ENCODE data around the gene AOPEP. TPM values are rescaled to one million over a fixed set of nuclear protein-coding genes. Genes with fewer than 3 reads are reported as not detected.

Gene AOPEP
- total RNA-seq, 1 experiment from 2014 or later, result 36.4 TPM

DNA sequence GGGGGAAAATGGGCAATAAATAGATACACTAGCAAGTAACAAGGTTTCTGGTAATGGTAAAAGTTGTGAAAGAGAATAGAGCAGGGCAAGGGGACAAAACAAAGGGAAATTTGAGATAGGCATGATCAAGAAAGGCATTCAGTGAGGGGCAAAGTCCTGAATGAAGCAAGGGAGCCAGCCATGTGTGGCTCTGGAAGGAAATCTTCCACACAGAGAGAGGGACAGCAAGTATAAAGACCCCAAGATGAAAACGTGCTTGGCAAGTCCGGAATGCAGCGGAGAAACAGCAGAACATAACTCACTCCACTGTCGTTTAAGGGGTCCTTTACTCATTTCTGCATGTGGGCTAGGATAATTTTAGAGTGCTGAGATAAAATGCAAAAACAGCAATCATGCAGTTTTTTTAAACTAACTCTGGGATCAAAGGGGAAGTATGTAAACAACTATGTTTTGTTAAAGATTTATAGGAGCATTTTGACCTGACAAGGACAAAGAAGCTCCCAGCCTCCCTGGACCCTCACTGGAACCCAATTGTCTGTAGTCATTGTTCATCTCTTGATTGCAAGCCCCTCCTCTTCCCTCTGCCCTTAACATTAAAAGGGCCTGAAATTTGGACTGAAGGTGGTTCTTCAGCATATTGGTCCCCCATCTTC, 22.9 kb upstream of the AOPEP start:
- no peak overlapping the region for H3K4me3 ChIP-seq (ENCODE audit: low read depth in 2 of 2, low read length in 2 of 2)
- no peaks in the 10 kb centered on the region for H3K36me3 ChIP-seq (ENCODE audit: control insufficient read depth, insufficient read depth, low read length)
- no peak for ATAC-seq
- no peak for TF ChIP-seq SIN3A (IDR thresholded peaks at IDR 0.05; ENCODE audit: borderline replicate concordance, insufficient read depth, low read depth, low read length)
- TF ChIP-seq TCF7L2 (IDR thresholded peaks at IDR 0.05; ENCODE audit: low read depth, low read length), result no peak
- TF ChIP-seq, protein P1, sequence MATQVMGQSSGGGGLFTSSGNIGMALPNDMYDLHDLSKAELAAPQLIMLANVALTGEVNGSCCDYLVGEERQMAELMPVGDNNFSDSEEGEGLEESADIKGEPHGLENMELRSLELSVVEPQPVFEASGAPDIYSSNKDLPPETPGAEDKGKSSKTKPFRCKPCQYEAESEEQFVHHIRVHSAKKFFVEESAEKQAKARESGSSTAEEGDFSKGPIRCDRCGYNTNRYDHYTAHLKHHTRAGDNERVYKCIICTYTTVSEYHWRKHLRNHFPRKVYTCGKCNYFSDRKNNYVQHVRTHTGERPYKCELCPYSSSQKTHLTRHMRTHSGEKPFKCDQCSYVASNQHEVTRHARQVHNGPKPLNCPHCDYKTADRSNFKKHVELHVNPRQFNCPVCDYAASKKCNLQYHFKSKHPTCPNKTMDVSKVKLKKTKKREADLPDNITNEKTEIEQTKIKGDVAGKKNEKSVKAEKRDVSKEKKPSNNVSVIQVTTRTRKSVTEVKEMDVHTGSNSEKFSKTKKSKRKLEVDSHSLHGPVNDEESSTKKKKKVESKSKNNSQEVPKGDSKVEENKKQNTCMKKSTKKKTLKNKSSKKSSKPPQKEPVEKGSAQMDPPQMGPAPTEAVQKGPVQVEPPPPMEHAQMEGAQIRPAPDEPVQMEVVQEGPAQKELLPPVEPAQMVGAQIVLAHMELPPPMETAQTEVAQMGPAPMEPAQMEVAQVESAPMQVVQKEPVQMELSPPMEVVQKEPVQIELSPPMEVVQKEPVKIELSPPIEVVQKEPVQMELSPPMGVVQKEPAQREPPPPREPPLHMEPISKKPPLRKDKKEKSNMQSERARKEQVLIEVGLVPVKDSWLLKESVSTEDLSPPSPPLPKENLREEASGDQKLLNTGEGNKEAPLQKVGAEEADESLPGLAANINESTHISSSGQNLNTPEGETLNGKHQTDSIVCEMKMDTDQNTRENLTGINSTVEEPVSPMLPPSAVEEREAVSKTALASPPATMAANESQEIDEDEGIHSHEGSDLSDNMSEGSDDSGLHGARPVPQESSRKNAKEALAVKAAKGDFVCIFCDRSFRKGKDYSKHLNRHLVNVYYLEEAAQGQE (IDR thresholded peaks at IDR 0.05; ENCODE audit: insufficient read depth in 1 of 2, low read depth in 2 of 2, low read length in 1 of 2), result no peak
- TF ChIP-seq, protein P2, sequence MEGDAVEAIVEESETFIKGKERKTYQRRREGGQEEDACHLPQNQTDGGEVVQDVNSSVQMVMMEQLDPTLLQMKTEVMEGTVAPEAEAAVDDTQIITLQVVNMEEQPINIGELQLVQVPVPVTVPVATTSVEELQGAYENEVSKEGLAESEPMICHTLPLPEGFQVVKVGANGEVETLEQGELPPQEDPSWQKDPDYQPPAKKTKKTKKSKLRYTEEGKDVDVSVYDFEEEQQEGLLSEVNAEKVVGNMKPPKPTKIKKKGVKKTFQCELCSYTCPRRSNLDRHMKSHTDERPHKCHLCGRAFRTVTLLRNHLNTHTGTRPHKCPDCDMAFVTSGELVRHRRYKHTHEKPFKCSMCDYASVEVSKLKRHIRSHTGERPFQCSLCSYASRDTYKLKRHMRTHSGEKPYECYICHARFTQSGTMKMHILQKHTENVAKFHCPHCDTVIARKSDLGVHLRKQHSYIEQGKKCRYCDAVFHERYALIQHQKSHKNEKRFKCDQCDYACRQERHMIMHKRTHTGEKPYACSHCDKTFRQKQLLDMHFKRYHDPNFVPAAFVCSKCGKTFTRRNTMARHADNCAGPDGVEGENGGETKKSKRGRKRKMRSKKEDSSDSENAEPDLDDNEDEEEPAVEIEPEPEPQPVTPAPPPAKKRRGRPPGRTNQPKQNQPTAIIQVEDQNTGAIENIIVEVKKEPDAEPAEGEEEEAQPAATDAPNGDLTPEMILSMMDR (IDR thresholded peaks at IDR 0.05), result no peak
- no peak for TF ChIP-seq POLR2AphosphoS5 (IDR thresholded peaks at IDR 0.05; ENCODE audit: low read depth, low read length)
- intact Hi-C loops (cut with micrococcal nuclease; ENCODE audit: unreplicated experiment) (no loop called here), in situ Hi-C loops (cut with HindIII; ENCODE audit: low pct_unique_long_range_greater_than_20kb, low sequenced_read_pairs) (no loop called here)
- H3K9me3 ChIP-seq (ENCODE audit: control insufficient read depth, insufficient read depth, low read depth, low read length), result no peaks in the 10 kb centered on the region
- H3K4me1 ChIP-seq (ENCODE audit: control insufficient read depth, insufficient read depth, low read length), result no peaks in the 10 kb centered on the region
- no TSS peak for BruUV-seq (replicated peaks)
- POLR2A ChIA-PET, result interaction anchor here (0.5 kb wide), 1 partner anchor 344 kb away, joined by 4 read pairs; no protein-coding TSS in a partner anchor
- no peak for DNase-seq (ENCODE audit: low read depth, low spot score)
- no peaks in the 10 kb centered on the region for H3K27me3 ChIP-seq (ENCODE audit: control insufficient read depth, insufficient read depth, low read length)
- no peak overlapping the region for H3K27ac ChIP-seq (ENCODE audit: low read length)
- CTCF ChIA-PET, result no interaction called here

DNA sequence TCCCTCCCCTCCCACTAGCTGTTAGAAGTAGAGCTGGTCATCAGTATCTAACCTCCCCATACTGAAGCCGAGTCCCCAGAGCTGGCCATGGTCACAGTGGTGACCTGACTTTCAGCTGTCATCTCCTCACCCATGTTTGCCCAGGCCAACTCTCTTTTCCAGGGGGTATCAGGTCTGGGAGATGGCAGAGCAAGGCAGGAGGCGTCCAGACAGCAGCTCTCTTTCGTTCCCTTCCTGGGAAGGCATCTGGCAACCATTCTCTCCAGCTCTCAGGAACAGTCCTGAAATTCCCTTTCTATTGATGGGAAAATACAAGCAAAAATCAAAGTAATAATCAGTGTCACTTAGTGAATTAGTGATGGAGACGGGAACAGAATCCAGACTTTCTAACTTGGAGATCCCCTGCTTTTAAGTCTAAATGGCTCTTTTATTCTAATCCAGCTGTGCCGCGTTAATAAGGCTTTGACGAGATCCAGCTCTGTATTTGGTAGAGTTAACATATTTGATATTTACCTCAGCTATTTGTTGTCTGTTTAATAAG, 21.3 kb upstream of the AOPEP start:
- Histone ChIP-seq H3K4me3 (ENCODE audit: low read depth in 2 of 2, low read length in 2 of 2) (no peak overlapping the region), H3K4me1 (ENCODE audit: control insufficient read depth, insufficient read depth, low read length) (no peaks in the 10 kb centered on the region), H3K27ac (ENCODE audit: low read length) (no peak overlapping the region), H3K9me3 (ENCODE audit: control insufficient read depth, insufficient read depth, low read depth, low read length) (no peaks in the 10 kb centered on the region), H3K27me3 (ENCODE audit: control insufficient read depth, insufficient read depth, low read length) (no peaks in the 10 kb centered on the region), H3K36me3 (ENCODE audit: control insufficient read depth, insufficient read depth, low read length) (no peaks in the 10 kb centered on the region)
- TF ChIP-seq POLR2AphosphoS5 (IDR thresholded peaks at IDR 0.05; ENCODE audit: low read depth, low read length), result no peak
- TF ChIP-seq, protein P1 (IDR thresholded peaks at IDR 0.05; ENCODE audit: insufficient read depth in 1 of 2, low read depth in 2 of 2, low read length in 1 of 2), result no peak
- TF ChIP-seq TCF7L2 (IDR thresholded peaks at IDR 0.05; ENCODE audit: low read depth, low read length), result no peak
- TF ChIP-seq, protein P2 (IDR thresholded peaks at IDR 0.05), result no peak
- TF ChIP-seq SIN3A (IDR thresholded peaks at IDR 0.05; ENCODE audit: borderline replicate concordance, insufficient read depth, low read depth, low read length), result no peak
- ATAC-seq (no peak), DNase-seq (ENCODE audit: low read depth, low spot score) (no peak)
- in situ Hi-C loops (cut with HindIII; ENCODE audit: low pct_unique_long_range_greater_than_20kb, low sequenced_read_pairs) (no loop called here), intact Hi-C loops (cut with micrococcal nuclease; ENCODE audit: unreplicated experiment) (no loop called here)
- BruUV-seq (replicated peaks), result no TSS peak
- ChIA-PET CTCF (no interaction called here), POLR2A (interaction anchor here (0.6 to 1.8 kb wide), 3 partner anchors 21 to 101 kb away, joined by 5 read pairs; partner anchors contain the start of gene AOPEP)

Data from Panc1 (cell line).